Activated CD4-positive, alpha-beta T cell treated with anti-CD3 and anti-CD28 coated beads, Interleukin-2, amount 50 U/mL, for 48 hours (primary cell): ENCODE measurements around the gene TMOD3.
"Not testable (repeated sequence)": the region's sequence is repeated elsewhere in the genome, so short reads cannot be mapped to it uniquely, and the experiment has no call there.

Experiments used
- DNase-seq, 2 experiments: peaks; one replicate each; pipeline ENCODE4 v3.0.0-alpha.2; 2020

The TMOD3 gene

GRCh38 chr15:51865317-51865716, 35.9 kb downstream of the TMOD3 start:
- no peak for DNase-seq

- no peak for DNase-seq
These were observed 36.7 kb downstream of the TMOD3 start for GRCh38 chr15:51866161-51866560.

GRCh38 chr15:51866751-51867150, 37.3 kb downstream of the TMOD3 start:
- no peak for DNase-seq

GRCh38 chr15:51869060-51869421, 39.6 kb downstream of the TMOD3 start:
- no peak for DNase-seq

GRCh38 chr15:51870774-51871173, 41.3 kb downstream of the TMOD3 start:
- no peak for DNase-seq

GRCh38 chr15:51874751-51875644, 45.5 kb downstream of the TMOD3 start:
- no peak for DNase-seq

- DNase-seq, result no peak
These were observed 46.7 kb downstream of the TMOD3 start for GRCh38 chr15:51876169-51876568.

GRCh38 chr15:51878446-51879386, 49.3 kb downstream of the TMOD3 start:
- no peak for DNase-seq

GRCh38 chr15:51879555-51879954, 50.1 kb downstream of the TMOD3 start:
- DNase-seq, result no peak

GRCh38 chr15:51883271-51883837, 53.9 kb downstream of the TMOD3 start:
- no peak for DNase-seq

GRCh38 chr15:51884041-51884440, 54.6 kb downstream of the TMOD3 start:
- no peak for DNase-seq

GRCh38 chr15:51884517-51885236, 55.2 kb downstream of the TMOD3 start:
- DNase-seq, result no peak

GRCh38 chr15:51885758-51886157, 56.3 kb downstream of the TMOD3 start:
- not testable (repeated sequence) for DNase-seq

GRCh38 chr15:51887887-51888592, 58.6 kb downstream of the TMOD3 start:
- DNase-seq, result no peak

GRCh38 chr15:51888593-51889195, 59.2 kb downstream of the TMOD3 start:
- DNase-seq, result no peak

- DNase-seq, result no peak
These were observed 60.0 kb downstream of the TMOD3 start for GRCh38 chr15:51889486-51889885.

- DNase-seq, result no peak
These were observed 75.0 kb downstream of the TMOD3 start for GRCh38 chr15:51904421-51904820.

- DNase-seq, result no peak
These were observed 75.5 kb downstream of the TMOD3 start for GRCh38 chr15:51904931-51905330.

GRCh38 chr15:51907136-51907862, 77.8 kb downstream of the TMOD3 start:
- no peak for DNase-seq

GRCh38 chr15:51908316-51908715, 78.9 kb downstream of the TMOD3 start:
- no peak for DNase-seq

GRCh38 chr15:51909584-51909983, 80.1 kb downstream of the TMOD3 start:
- no peak for DNase-seq
